ENCODE results near the gene LDHD.
A peak's percentile ranks its signal among the peaks of the same experiment; 100 is the strongest.

Gene LDHD

DNA sequence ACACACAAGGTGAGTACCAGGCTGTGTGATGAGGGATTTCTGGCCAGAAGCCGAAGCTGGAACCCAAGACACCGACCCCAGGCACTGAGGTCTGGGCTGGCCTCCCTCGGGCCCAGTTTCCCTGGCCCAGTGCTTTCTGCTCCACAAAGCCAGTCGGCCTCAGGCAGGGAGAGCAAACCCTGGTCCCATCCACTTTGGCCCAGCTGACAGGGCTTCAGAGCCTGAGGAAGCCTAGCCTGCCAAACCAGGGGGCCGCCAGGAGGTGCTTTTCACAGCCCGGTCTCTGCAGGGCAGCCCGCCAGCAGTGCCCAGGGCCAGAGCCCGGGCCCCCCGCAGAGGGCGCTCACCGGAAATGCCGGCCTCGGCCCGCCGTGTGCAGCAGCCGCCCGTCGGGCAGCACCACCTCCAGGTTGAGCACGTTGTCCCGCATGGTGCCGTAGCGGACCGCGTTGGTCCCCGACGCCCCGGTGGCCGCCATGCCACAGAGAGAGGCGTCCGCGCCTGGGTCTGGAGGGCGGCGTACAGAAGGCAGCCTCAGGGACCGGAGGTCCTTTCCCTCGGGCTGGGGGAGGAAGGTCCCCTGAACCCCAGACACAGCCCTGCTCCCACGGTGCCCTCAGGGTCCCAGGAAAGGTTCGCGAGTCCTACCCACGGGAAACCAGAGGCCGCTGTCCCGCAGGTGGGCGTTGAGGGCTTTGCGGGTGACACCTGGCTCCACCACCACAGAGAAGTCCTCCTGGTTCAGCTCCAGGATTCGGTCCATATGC, 2.2 kb downstream of the LDHD start:
- no peak for DNase-seq

DNA sequence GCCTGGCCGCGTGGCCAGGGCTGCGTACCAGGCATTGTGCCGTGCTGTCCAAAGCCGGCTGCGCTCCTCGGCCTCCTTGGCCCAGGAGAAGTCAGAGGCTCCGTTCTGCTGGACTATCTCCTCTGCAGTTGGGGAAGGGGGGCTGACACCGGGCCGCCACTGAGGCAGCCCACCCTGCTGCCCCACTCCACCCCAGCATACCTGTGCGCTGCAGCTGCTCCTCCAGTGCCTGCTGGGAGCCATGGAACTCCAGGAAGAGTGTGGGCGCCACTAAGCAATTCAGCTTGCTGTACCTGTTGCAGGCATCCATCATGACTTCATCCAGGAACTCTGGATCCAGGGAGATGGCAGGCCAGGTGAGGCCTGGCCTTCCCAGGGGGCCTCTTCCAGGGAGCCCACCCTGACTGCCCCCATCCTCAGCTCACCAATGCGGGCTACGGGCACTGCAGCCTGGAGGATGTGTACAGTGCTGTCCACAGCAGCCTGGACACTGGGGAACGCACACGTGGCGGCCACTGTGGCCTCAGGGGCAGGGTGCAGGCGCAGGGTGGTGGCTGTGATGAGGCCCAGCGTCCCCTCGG, 2.9 kb downstream of the LDHD start:
- no peak for DNase-seq

DNA sequence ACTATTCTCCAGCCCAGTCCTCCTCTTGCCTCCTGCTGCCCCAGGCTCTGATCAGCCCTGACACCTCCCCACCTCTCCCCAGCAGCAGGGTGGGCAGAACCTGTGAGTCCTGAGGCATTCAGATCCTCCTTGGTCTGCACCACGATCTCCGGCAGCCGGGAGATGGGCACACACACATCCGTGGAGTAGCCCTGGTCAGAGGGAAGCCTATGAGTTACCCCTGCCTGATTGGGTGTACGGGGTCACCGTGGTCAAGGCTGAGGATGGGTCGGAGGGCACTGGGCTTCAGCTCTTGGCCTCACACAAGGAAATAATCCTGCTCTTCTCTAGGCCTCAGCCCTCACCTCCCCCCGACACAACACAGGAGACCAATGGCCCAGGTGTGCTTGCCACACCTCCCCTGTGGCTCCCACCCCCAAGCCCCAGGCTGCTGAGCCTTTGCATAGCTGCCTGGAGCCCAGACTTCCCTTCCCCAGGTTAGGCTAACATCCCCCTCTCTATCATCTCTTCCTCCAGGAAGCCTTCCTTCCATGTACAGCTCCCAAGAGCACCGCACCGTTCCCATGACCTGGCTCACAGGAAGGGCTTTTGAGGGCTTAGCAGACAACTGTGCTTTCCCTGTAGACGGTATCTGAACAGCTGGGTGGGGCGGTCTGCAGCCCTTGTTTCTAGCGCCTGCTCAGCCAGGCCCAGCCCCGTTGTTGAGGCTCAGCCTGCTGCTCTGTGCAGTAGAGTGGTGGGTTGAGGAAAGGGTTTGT, 3.7 kb downstream of the LDHD start:
- no peak for DNase-seq

DNA sequence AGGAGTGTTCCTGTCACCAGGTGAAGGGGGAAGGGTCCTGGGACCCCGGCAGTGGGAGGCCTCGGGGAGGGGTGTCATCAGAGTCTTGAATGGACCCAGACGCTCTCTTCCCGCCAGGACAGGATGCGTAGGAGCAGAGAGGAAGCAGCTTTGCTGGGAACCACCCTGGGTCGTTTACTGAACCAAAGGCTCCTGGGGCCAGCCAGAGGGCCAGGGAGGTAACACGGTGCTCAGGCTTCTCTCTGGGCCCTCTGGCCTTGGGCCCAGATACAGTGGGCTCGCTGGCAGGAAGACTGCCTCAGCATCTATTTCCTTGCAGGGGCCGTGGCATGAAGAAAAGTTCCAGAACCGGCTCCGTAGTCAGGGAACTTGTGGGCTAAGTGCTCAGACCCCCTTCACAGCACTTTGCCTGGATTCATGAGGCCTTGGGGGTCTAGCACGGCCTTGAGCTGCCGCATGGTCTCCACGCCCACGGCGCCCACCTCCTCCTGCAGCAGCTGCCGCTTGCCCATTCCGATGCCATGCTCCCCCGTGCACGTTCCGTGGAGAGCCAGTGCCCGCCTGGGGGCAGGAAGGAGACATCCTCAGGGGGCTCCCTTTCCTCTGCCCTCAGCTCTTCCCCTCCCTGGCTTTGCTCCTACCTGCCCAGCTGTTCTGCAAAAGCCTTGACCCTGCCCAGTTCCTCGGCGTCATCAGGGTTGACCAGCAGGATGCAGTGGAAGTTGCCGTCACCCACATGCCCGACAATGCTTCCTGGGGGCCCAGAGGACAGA, 4.4 kb downstream of the LDHD start:
- no peak for DNase-seq

DNA sequence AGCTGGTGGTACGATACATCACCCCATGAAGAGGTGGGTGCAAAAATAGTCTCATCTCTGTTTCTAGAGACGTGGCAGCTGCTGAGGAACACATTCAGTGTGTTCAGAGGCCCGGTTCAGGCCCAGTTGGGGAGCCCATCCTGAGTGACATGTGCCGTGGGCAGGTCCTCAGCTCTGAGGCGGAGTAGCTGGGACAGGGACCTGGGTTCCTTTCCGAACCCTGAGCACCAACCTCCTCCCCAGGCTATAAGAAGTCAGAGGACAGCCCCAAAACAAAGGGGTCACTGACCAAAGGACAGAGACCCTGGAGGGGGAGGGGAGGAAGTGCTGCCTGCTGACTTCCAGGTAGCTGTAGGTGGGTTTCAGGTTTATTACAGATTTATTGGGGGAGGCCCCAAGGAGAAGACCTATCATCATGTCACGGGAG, 5.1 kb downstream of the LDHD start:
- no peak for DNase-seq

DNA sequence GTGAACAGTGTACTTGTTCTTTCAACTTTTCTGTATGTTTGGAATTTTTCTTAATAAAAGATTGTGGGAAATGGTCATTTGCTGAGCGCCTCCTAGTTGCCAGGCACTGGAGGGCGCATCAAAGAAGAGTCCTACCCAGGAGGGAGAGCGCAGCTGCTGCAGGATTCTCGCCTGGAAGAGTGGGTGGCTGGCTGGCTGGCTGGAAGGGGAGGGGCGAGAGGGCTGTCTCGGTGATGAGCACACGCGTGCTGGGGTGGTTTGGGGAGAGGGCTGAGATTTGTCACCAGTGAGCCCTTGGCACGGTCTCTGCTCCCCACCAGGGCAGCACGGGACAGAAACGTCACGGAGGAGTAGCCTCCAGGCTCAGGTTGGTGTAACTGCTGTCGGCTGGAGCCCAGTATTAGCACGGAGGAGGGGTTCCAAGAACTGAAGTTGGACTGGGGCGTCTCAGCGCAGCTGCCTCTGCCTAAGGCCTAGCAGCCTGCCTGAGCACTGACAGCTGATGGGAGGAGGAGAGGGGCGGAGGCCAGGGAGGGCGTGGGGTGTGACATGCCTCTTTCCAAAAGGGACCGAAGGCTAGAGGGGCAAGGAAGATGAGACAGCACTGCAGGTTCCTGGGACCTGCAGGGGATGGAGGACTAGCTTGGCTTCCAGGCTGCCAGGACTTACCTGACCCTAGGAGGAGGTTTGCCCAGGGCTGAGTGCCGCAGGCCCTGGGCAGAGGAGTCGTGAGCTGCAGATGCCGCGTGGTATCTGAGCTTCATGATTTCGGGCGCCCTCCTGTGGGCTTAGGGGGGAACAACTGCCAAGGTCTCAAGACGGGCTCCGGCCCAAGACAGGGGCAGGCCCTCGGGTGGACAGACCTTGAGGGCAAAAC, 5.7 kb downstream of the LDHD start:
- DNase-seq, result peak; percentile 95

DNA sequence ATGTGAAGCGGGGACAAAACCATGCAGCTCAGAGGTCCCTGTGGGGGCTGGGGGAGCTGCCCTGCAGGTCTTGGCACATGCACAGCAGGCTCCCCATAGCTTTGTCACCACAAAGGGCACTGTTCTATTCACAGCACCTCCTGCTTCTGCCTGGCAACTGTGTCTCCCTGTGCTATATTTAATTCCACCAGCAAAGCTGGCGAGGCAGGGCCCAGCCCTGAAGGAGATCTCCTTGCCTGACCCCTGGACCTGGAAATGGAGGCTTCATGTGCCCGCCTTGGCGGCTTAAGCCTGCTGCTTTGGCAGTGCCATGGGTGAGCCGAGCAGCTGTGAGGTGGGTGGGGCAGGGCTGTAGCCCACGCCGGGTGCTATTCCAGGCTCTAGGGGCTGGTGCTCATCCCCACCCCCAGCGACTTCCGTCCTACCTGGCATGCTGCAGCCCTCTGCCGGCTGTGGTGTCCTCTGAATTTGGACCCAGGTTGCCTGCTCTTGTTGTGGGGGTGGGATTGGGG, 6.8 kb downstream of the LDHD start:
- no peak for DNase-seq

DNA sequence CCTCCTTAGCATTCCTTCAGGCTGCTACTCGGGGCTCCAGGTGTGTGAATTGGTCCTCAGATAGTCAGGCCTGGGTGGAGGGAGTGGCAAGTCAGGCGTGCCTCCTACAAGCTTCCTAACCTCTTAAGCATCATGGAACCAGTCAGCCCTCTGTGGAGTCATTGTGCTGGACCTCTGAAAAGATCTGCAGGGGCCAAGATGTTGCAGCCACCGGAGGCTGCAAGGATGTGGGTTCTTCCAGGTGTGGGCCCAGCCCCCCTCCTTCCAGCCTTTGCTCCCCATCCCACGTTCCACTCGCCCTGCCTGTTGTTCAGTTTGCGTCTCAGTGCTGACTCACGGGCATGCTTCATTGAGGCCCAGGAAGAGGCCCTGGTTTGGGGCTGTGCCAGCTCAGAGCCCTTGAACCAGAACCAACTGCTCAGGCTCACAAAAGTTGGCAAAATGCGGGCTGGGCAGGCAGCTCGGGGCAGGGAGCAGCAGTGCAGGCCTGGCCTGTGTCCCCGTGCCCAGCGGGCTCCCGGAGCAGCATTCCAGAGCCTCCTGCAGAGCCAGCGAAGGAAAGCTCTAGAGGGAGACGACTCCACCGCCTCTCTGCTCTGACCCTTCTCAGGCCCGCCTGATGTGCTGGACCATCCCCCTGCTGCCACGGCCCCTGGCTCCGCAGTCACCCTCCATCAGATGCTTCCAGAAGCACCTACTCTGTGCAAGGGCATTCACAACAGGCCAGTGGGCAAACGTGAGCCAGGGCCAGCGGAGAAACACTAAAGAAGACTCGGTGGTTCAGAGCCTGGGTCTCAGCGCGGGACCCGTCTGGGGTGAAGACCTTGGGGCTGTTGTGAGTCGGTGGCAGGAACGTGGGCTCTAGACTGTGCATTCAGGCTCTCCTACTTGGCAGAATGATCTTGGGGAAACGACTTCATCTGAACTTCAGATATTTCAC, 7.5 kb downstream of the LDHD start:
- no peak for DNase-seq

DNA sequence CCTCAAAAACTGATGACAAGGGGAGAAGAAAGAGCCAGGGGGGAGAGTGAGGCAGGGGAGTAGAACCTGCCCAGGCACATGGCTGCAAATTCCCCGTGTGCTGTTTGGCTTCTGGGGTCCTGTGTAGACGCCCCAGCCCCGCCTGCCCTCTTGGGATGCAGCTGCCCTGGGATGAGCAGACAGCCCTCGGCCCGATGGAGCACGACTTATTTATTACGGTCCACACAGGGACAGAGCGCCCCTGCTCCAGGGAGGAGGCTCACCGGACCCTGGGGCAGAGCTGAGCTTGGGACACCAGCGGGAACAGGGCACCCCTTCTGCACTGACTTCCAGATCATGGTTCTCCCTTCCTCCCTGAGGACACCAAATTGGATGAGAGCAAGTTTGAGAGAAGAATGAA, 9.1 kb downstream of the LDHD start:
- DNase-seq, result no peak

DNA sequence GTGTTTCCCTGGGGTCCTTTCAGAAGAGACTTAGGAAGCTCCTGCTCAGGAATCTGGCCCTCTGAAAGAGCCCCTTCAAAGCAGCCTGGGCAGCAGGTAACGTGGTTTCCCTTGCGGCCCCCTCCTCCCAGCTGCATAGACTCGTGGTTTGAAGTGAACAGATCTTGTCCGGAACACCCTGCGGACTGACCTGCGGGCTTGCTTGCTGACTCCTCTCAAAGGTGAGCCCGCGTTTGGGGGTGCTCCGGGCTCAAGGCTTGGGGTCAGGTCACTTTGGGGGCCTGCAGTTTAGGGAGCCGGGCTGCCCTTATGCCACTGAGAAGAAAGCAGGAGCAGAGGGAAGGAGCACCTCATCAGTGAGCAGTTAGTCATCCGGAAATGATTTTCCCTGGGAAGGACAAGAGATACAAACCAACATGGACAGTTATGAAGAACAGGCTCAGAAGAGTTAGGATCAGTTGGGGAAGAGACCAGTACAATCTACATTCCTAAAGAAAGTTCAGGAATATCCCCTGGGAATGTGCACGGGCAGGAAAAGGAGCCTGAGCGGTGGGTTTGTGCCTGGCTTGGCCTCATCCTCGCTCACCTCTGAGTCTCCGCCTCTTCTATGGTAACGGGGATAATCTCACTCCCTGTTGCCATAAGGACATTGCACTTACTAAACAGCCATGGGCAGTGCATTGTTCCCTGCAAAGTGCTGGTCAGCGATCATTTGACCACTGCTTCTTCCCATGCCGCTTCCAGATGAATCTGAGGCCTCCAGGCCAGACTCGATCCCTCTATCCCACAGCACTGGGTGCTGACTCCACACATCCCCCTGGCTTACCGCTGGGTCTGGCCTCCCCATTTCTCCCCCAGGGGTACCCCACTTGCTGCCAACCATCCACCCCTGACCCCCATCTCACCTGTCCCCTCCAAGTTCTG, 10.0 kb downstream of the LDHD start:
- no peak for DNase-seq

DNA sequence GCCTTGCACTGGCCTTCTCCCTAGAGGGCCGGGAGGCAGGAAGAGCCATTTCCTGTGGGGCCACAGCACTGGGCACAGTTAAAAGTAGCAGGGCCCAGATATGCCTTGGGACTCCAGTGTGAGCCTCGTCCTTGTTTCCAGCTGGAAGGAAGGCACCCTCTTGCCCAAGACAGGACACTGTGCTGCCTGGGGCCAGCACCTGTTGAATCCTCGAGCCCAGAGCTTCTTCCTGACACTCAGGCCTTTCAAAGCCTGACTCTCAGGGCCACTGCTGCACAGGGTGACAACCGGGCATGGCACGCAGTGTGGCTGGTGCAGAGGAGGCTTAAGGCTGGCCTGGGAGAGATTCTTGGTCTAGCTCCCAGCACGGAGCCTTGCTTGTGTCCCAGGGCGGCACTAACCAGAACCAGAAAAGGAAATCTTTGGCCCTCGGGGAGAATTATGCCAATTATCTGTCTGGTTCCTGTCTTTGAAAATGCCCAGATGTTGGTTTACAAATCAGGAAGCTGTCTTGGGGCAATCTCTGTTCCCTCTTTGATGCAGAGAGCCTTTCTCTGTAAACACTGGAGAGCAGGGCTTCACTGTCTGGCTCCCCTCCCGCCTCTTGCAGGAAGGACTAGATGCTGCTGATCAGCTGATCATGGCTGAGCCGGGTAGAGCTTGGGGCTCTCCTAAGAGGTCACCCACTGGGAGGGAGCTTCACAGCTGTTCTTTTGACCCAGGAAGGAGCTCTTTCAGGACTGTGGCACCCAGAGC, 11.1 kb downstream of the LDHD start:
- DNase-seq, result no peak

DNA sequence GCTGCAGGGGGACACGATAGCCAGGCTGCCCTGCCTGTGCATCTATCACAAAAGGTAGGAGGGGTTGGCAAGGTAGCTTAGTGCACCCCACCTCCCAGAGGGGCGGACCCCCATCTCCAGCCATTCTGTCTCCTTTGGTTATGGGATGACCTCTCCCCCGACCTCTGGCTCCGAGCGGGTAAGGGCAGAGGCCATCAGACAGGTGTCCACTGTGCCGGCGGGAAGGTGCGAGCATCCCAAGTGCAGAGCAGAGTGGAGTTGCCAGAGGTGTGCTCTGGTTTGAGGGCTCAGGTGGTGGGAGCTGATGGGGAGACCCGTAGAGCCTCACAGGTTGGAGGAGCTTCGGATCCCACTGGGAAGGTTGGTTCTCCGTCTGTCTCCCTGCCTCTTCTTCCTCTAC, 11.7 kb downstream of the LDHD start:
- DNase-seq, result no peak

DNA sequence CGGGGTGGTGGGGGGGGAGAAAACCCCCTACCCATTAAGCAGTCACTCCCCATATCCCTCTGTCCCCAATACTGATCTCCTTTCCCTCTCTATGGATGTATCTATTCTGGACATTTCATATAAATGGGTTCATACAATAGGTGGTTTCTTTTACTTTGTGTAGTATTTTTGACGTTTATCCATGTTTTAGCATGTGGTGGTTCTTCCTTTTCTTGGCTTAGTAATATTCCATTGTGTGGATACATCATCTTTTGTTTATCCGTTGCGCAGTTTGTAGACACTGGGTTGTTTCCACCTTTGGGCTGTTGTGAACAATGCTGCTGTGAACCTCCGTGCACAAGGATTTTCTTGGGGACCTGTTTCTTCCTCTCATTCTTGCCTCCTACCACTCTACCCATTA, 12.6 kb downstream of the LDHD start:
- no peak for DNase-seq

DNA sequence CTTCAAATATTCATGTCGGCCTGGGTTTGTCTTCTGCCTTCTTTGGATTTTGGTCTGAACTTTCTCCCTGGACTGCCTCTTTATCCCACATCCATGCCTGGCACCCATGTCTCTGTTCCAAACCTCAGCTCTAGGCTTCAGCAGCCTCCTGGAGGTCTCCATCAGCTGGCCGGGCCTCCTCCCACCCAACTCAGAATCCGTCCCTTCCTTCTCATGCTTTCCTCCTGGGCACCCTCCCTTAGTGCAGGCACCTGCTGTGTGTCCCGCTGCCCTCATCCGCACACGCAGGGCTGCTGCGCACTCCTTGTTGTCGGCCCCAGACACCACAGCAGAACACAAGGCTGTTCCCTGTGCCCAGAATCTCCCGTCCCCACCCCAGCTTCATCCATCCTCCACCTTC, 14.0 kb downstream of the LDHD start:
- DNase-seq, result no peak

DNA sequence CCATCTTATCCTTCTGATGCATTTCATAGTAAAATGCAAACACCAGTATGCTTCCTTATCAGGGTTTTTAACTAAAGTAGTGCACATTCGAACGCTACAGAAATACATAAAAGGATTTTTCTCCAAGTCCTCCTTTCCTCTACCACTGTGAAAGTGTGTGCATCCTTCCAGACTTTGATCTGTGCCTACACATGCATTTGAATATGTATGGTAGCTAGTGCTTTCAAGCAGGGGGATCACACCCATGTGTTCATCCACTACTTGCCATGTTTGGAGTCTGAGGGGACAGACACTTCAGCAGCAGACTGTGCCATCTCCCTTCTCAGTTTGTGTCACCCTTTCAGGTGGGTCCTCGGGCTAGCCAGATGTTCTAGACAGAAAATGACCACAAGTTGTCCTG, 14.9 kb downstream of the LDHD start:
- DNase-seq, result no peak

DNA sequence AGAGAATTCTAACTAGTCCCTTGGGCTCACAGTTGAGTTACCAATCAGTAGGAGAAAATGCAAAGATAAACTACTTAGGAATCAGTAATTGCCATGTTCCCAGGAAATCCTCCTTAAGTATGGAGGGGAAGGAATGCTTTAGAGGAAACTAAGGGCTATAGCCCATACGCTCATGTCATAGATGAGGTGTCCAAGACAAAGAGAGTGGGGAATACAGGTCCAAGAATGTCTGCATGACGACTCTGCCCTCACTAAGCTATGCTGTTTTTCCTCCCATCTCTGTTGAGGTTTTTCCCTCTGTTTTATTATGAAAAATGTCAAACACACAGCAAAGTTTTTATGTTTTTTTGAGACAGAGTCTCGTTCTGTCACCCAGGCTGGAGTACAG, 16.0 kb downstream of the LDHD start:
- DNase-seq, result no peak

DNA sequence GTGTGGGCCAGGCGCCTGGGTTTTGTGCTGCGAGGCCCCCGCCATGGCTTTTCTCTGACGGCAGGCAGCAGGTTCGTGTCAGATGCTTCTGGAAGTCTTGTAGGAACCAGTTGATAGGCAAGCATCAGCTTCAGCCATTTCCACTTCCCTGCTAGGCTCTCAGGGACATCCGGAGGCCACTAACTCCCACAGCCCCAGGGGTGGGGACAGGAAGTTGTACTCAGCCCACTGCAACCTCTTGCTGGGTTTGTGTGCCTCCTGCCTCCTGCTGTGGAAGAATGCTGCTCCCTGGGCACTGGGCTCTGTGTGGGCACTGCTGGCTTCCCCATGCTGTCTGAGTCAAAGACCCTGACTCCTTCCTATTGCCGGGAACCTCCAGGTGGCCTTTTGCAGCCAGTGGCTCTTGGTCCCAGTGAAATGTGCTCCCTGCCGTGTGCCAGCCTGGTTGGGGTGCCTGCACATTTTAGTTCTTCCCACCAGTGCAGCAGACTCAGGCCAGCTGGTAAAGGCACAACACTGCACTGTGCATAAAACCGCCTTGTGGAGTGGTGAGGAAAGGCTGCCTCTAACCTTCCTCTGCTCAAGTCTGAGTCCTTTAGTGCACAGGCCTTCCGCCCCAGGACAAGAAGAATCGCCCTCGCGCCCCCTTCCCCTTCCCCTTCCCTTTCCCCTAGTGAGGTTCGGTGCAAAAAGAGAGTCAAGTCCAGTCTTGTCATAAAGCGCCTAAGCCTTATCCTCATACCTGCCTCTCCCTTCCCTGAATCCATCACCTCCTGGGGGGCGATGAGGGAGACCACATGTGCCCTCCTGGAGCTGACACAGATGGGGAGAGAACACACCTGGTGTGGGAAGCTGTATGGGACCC, 16.6 kb downstream of the LDHD start:
- no peak for DNase-seq

DNA sequence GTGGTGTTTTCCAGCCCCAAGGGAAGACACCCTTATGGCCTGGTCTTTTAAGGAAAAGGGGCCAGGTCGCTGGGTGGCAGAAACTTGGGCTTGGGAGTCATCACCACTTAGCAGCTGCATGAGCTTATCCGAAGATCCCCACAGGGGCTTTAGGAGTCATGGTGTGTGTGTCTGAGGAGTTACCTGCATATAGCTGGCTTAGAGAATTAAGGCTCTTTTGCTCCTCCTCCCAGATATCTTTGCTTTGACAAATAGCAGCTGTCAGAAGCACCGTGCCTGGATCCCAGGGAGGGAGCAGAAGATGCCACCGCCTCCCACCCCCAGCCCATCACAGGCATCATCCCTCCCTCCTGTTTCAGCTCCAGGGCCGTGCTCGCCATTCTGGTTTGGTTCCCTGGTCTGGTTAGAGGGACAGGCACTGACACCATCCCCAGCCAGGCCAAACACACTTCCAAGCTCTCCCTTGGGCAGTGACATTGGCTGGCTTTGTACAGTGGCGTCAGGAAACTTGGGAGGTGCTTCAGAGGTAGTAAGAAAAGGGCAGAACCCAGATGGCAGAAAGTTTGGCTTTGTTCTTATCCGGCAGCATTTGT, 17.4 kb downstream of the LDHD start:
- no peak for DNase-seq
